Endodermal cell (in vitro differentiated cells): ENCODE measurements around the gene ITGA4. TPM values are rescaled to one million over a fixed set of nuclear protein-coding genes. Genes with fewer than 3 reads are reported as not detected.

Experiments
- DNase-seq: peaks from one replicate; pipeline ENCODE4 v3.0.0-alpha.2; 2017
- H3K27ac ChIP-seq: 2 replicates; pipeline ENCODE4 v1.5.1; 2013; ENCODE audit warnings: mild to moderate bottlenecking, low read depth, low read length, moderate library complexity
- H3K27me3 ChIP-seq: 2 replicates; pipeline ENCODE4 v1.6.1; 2013; ENCODE audit warnings: mild to moderate bottlenecking, low read length, moderate library complexity; ENCODE audit not compliant: insufficient read depth, control insufficient read depth, poor library complexity, severe bottlenecking
- H3K36me3 ChIP-seq: 2 replicates; pipeline ENCODE4 v1.7.0; 2013; ENCODE audit warnings: mild to moderate bottlenecking, low read length, moderate library complexity; ENCODE audit not compliant: control insufficient read depth, insufficient read depth
- H3K4me1 ChIP-seq: one replicate; pipeline ENCODE4 v1.7.0; 2013; ENCODE audit warnings: low read length; ENCODE audit not compliant: control insufficient read depth, insufficient read depth
- H3K4me3 ChIP-seq: 2 replicates; pipeline ENCODE4 v1.5.1; 2013; ENCODE audit warnings: mild to moderate bottlenecking, low read length, moderate library complexity
- H3K9ac ChIP-seq: 2 replicates; pipeline ENCODE4 v1.6.1; 2013; ENCODE audit warnings: mild to moderate bottlenecking, low read length, moderate library complexity; ENCODE audit not compliant: poor library complexity, severe bottlenecking; ENCODE audit errors: extremely low read depth
- H3K9me3 ChIP-seq: 2 replicates; pipeline ENCODE4 v1.6.1; 2013; ENCODE audit warnings: mild to moderate bottlenecking, low read length, moderate library complexity; ENCODE audit not compliant: control insufficient read depth
- H3K27ac Mint-ChIP-seq: 2 replicates; pipeline ENCODE4 v1.8.0; 2020; ENCODE audit warnings: mixed read lengths
- H3K27me3 Mint-ChIP-seq: 2 replicates; pipeline ENCODE4 v1.8.0; 2021; ENCODE audit warnings: mild to moderate bottlenecking, mixed read lengths; ENCODE audit not compliant: insufficient read depth
- H3K36me3 Mint-ChIP-seq: 2 replicates; pipeline ENCODE4 v1.8.0; 2020; ENCODE audit warnings: low read depth, mixed read lengths
- H3K4me1 Mint-ChIP-seq: 2 replicates; pipeline ENCODE4 v1.8.0; 2020; ENCODE audit warnings: mixed read lengths
- H3K4me3 Mint-ChIP-seq: 2 replicates; pipeline ENCODE4 v1.8.0; 2020; ENCODE audit warnings: mild to moderate bottlenecking, moderate library complexity, mixed read lengths
- H3K9me3 Mint-ChIP-seq: 2 replicates; pipeline ENCODE4 v1.8.0; 2020; ENCODE audit warnings: mild to moderate bottlenecking, mixed read lengths
- CTCF ChIP-seq: fragments of 200-600 bp; sonication (generic); conservative IDR thresholded peaks from 2 replicates; pipeline ENCODE4 v1.5.0; 2021; ENCODE audit warnings: antibody characterized with exemption, mild to moderate bottlenecking
- WGBS, 2 experiments: methylation state at CpG; one replicate each; pipeline versions ENCODE4 v1.1.5 to v1.1.7; 2013; ENCODE audit warnings: missing lambda C conversion rate in 2 of 2, mixed read lengths in 1 of 2; ENCODE audit not compliant: insufficient coverage in 1 of 2, insufficient read length in 1 of 2; 5-methylcytosine and 5-hydroxymethylcytosine counted together
- total RNA-seq, 2 donors: library from RNA; stranded (reverse); fragmentation: NEBNext Ultra II Directional in 1 of 2; extraction: Animal tissue kit (Norgen Biotek cat#: 25700) in 1 of 2; gene quantifications; 2 replicates in 1 of 2; 3 replicates in 1 of 2; pipeline ENCODE4 v1.2.1, GENCODE V29; 2021

ITGA4 gene
- total RNA-seq, 2 donors from 2014 or later = 1.3 to 2.4 TPM

- H3K27ac ChIP-seq = no peak overlapping the region
- no peaks in the 10 kb centered on the region for H3K36me3 ChIP-seq
- Mint-ChIP-seq H3K36me3 (no peaks in the 10 kb centered on the region), H3K4me3 (no peak overlapping the region), H3K9me3 (no peaks in the 10 kb centered on the region), H3K4me1 (no peaks in the 10 kb centered on the region), H3K27me3 (no peaks in the 10 kb centered on the region), H3K27ac (no peak overlapping the region)
- DNase-seq = no peak
- H3K9me3 ChIP-seq = no peaks in the 10 kb centered on the region
- no peak overlapping the region for H3K9ac ChIP-seq
- H3K27me3 ChIP-seq = no peaks in the 10 kb centered on the region
- no peak for TF ChIP-seq CTCF
- H3K4me3 ChIP-seq = no peak overlapping the region
- no peaks in the 10 kb centered on the region for H3K4me1 ChIP-seq
- WGBS, 2 experiments = 94% methylated on average over 3 of the region's 3 CpGs; no CpG with 5 or more reads in 1 of the 2 experiments
Measured at GRCh38 chr2:181471226-181471625, 14.0 kb downstream of the ITGA4 start.

- Histone ChIP-seq H3K27me3 (no peaks in the 10 kb centered on the region), H3K4me3 (no peak overlapping the region), H3K4me1 (no peaks in the 10 kb centered on the region), H3K9ac (no peak overlapping the region), H3K9me3 (no peaks in the 10 kb centered on the region), H3K27ac (no peak overlapping the region), H3K36me3 (no peaks in the 10 kb centered on the region)
- H3K27me3 Mint-ChIP-seq = no peaks in the 10 kb centered on the region
- no peak overlapping the region for H3K27ac Mint-ChIP-seq
- TF ChIP-seq CTCF = no peak
- H3K4me3 Mint-ChIP-seq = no peak overlapping the region
- no peaks in the 10 kb centered on the region for H3K36me3 Mint-ChIP-seq
- no peaks in the 10 kb centered on the region for H3K4me1 Mint-ChIP-seq
- H3K9me3 Mint-ChIP-seq = no peaks in the 10 kb centered on the region
- DNase-seq = no peak
Measured at GRCh38 chr2:181471783-181472182, 14.6 kb downstream of the ITGA4 start.

GRCh38 chr2:181472990-181473389 is 15.8 kb downstream of the ITGA4 start:
- no peak for TF ChIP-seq CTCF
- no peak overlapping the region for H3K27ac Mint-ChIP-seq
- Histone ChIP-seq H3K36me3 (no peaks in the 10 kb centered on the region), H3K9ac (no peak overlapping the region), H3K27ac (no peak overlapping the region), H3K27me3 (no peaks in the 10 kb centered on the region), H3K9me3 (no peaks in the 10 kb centered on the region), H3K4me1 (no peaks in the 10 kb centered on the region), H3K4me3 (no peak overlapping the region)
- H3K36me3 Mint-ChIP-seq = no peaks in the 10 kb centered on the region
- 93 to 95% methylated on average over 4 to 6 of the region's 6 CpGs for WGBS, 2 experiments
- H3K27me3 Mint-ChIP-seq = no peaks in the 10 kb centered on the region
- H3K9me3 Mint-ChIP-seq = no peaks in the 10 kb centered on the region
- no peak overlapping the region for H3K4me3 Mint-ChIP-seq
- H3K4me1 Mint-ChIP-seq = no peaks in the 10 kb centered on the region
- DNase-seq = no peak
